Cardiac muscle cell (in vitro differentiated cells and primary cell): ENCODE measurements around the gene ONECUT3. TPM values are rescaled to one million over a fixed set of nuclear protein-coding genes. Genes with fewer than 3 reads are reported as not detected.

Source experiments
- DNase-seq, 2 donors: peaks; one replicate each; pipeline versions ENCODE4 v3.0.0 to v3.0.0-alpha.2; 2010 to 2017; ENCODE audit warnings: low read depth in 1 of 2, low spot score in 1 of 2
- H3K27ac ChIP-seq: fragments of 200-600 bp; sonication (generic); 2 replicates; pipeline ENCODE4 v1.5.1; 2016
- H3K27me3 ChIP-seq: fragments of 200-600 bp; sonication (generic); 2 replicates; pipeline ENCODE4 v1.6.0; 2016; ENCODE audit warnings: control low read depth
- H3K36me3 ChIP-seq: fragments of 200-600 bp; sonication (generic); 2 replicates; pipeline ENCODE4 v1.5.1; 2016; ENCODE audit warnings: control low read depth
- H3K4me1 ChIP-seq: fragments of 200-600 bp; sonication (generic); 2 replicates; pipeline ENCODE4 v1.8.1; 2017; ENCODE audit warnings: low read depth, mild to moderate bottlenecking, mixed run types
- H3K4me3 ChIP-seq: fragments of 200-600 bp; sonication (generic); 2 replicates; pipeline ENCODE4 v1.5.1; 2016; ENCODE audit warnings: mild to moderate bottlenecking
- H3K9me3 ChIP-seq: fragments of 200-600 bp; sonication (generic); 2 replicates; pipeline ENCODE4 v1.5.1; 2017; ENCODE audit warnings: low read depth, mild to moderate bottlenecking, control low read depth
- polyA plus RNA-seq: library from polyadenylated mRNA; unstranded; fragments of >200 nt; fragmentation: Nextera tagmentation; extraction: Ambion mirVana; gene quantifications from 2 replicates; pipeline ENCODE4 v1.2.1, GENCODE V29; 2016
- total RNA-seq: library from RNA; depleted of rRNA; stranded (reverse); fragments of >200 nt; gene quantifications from 2 replicates; pipeline ENCODE4 v1.2.3, GENCODE V29; 2016
- TF ChIP-seq, protein P1 (sequence below): IDR thresholded peaks from 2 replicates; pipeline ENCODE4 v1.5.1; 2012; ENCODE audit warnings: low read depth, mild to moderate bottlenecking, low read length

The ONECUT3 gene
- total and polyA plus RNA-seq, 2 experiments from 2014 or later, result not detected

DNA sequence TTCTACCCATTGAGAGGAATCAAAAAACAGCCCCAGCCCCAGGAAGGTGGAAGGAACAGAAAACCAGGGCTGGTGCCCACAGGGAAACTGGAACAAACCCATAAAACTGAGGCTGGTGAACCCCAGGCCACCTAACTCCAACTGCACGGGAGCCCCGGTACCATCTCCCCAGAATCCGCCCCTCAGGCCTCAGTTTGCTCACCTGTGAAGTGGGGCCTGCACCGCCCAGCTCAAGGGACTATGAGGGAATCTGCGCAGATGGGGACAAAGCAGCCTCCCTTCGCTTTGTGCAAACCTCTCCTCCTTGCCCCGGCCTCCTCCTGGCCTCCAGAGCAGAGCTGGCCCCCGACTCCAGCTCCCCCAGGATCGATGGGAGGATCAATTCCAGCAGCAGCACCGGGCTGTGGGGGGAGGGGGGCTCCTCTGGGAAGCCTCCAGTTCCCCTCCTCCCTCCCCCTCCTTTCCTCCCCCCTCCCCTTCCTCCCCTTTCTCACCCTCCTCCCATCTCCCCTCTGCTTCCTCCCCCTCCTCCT, 9.1 kb upstream of the ONECUT3 start:
- Histone ChIP-seq H3K4me3 (no peak overlapping the region), H3K27me3 (peaks cover 92% of the 10 kb centered on the region), H3K9me3 (no peaks in the 10 kb centered on the region), H3K27ac (no peak overlapping the region), H3K4me1 (no peaks in the 10 kb centered on the region), H3K36me3 (no peaks in the 10 kb centered on the region)
- DNase-seq, result no peak
- TF ChIP-seq, protein P1, sequence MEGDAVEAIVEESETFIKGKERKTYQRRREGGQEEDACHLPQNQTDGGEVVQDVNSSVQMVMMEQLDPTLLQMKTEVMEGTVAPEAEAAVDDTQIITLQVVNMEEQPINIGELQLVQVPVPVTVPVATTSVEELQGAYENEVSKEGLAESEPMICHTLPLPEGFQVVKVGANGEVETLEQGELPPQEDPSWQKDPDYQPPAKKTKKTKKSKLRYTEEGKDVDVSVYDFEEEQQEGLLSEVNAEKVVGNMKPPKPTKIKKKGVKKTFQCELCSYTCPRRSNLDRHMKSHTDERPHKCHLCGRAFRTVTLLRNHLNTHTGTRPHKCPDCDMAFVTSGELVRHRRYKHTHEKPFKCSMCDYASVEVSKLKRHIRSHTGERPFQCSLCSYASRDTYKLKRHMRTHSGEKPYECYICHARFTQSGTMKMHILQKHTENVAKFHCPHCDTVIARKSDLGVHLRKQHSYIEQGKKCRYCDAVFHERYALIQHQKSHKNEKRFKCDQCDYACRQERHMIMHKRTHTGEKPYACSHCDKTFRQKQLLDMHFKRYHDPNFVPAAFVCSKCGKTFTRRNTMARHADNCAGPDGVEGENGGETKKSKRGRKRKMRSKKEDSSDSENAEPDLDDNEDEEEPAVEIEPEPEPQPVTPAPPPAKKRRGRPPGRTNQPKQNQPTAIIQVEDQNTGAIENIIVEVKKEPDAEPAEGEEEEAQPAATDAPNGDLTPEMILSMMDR, result no peak

DNA sequence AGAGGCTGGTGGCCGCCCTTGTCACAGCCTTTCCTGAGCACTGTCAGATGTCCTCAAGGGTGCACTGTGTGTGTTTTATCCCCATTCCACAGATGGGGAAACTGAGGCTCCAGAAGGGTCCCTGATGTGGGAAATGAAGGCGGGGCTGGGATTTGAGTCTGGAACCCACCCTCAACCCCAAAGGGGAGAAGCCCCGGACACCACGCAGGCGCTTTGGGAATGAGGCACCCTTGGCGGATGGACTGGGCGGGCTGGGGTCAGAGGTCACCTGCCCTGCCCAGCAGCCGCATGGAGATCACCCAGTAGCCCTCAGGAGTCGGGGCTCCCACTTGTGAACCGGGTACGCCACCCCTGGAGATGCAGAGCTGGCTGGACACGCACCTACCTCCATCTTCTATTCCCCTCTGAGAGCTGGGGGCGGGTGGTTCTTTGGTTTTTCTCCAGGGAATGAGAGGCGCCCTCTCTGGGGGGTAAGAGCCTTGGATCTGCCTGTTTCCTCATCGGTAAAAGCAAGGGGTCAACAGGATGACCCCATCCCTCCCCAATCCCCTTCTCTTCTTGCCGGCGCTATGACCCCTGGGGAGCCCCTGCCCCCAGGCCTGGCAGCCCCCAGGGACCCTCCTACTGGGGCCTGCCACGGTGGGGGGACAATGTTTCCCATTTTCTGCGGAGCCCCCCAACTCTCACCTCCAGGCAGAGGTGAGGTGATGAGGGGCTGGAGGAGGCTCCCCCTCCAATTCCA, 8.3 kb upstream of the ONECUT3 start:
- DNase-seq, result no peak
- TF ChIP-seq, protein P1, result no peak
- no peaks in the 10 kb centered on the region for H3K4me1 ChIP-seq
- H3K27ac ChIP-seq, result no peak overlapping the region
- H3K36me3 ChIP-seq, result no peaks in the 10 kb centered on the region
- no peaks in the 10 kb centered on the region for H3K9me3 ChIP-seq
- peaks cover 92% of the 10 kb centered on the region for H3K27me3 ChIP-seq
- H3K4me3 ChIP-seq, result no peak overlapping the region

DNA sequence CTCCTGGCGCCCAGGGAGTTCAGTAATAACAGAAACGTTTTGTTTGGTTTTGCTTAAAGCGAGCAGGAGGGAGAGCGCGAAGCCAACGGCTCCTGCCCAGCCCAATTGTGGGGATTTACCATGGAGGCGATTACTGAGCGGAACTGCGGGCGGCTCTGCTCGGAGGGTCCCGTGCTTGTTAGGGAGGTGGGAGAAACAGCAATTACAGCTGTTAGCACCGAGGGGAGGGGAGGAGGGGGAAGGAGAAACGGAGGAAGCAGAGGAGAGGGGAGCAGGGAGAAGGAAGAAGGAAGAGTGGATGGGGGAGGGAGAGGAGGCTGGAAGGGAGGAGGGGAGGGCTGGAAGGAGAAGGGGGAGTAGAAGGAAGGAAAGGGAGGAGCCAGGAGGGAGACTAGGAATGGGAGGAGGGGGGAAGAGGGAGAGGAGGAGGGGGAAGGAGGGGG, 7.7 kb upstream of the ONECUT3 start:
- DNase-seq, result peak in 1 of 2 donors; percentile 33
- H3K4me1 ChIP-seq, result no peaks in the 10 kb centered on the region
- H3K9me3 ChIP-seq, result no peaks in the 10 kb centered on the region
- H3K27me3 ChIP-seq, result peaks cover 92% of the 10 kb centered on the region
- no peaks in the 10 kb centered on the region for H3K36me3 ChIP-seq
- no peak overlapping the region for H3K4me3 ChIP-seq
- H3K27ac ChIP-seq, result no peak overlapping the region
- TF ChIP-seq, protein P1, result no peak

DNA sequence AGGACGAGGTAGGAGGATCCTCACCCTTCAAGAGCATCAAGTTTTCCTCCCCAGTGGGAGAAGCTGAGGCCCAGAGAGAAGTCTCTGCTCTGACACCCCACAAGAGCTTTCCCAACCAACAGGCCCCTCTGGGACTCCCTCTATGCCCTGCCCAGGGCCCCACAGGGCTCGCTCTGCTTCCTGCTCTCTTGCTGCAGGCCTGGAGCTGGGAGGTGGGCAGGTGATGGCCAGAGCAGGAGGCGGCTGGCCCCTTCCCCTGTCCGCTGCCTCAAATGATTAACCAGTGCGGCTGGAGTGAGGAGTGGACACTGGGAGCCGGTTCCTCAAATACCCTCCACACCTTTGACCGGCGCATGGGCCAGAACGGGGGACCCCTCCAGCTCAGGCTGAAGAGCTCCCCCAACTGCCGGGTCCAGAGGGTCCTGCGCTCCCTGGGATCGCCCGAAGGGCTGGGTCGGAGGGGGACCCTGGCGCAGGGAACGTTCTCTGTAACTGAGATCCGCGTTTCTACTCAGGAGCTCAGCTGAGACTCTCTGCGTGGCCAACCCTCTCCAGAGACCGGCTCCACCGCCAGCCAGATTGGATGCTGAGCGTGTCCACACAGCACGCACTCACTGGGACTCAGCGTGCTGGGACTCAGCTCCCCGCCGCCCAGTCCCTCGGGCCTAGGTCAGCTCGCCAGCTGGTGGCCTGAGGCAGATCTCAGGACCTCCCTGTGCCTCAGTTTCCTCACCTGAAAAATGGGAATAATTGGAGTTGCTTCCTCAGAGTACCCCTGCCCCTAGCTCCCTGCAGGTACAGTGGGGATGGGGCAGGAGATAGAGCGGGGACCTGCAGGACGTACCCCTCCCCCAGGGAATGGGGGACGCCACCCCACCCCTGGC, 6.7 kb upstream of the ONECUT3 start:
- Histone ChIP-seq H3K4me3 (no peak overlapping the region), H3K27me3 (peaks cover 99% of the 10 kb centered on the region), H3K36me3 (no peaks in the 10 kb centered on the region), H3K9me3 (no peaks in the 10 kb centered on the region), H3K4me1 (no peaks in the 10 kb centered on the region), H3K27ac (no peak overlapping the region)
- DNase-seq, result peak in 1 of 2 donors; percentile 49
- TF ChIP-seq, protein P1, result no peak

DNA sequence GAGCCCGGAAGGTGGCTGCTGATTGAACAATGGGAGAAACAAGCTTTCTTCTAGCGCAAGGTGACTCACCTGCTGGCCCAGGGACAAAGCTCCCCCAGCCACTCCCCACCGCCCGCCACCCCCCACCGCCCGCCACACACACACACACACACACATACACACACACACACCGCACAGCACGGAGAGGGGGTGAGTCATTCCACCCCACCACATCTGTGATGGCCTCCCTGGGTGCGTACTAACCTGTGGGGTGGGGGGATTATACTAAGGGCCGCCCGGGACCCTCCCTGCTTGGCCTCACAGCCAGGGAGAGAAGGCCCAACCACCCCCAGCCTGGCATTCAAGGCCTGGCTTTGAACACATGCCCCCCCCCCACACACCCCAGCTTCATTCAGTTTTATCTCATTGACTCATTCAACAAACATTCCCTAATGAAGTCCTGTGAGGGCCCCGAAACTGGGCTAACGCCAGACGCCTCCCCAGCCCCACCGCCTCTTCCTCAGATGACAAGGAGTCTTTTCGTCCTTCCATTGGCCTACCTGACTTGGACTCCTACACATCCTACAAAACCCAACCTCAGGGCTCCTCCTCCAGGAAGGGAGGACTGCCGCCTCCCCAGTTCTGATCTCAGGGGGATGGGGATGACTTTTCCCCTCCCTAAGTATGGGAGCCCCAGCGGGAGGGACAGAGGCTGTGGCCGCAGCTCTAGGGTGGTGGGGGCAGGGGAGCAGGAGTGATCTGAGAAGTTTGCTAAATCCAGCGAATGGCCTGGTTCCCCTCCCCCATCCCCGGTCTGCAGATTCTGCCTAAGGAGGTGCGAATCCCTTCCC, 5.8 kb upstream of the ONECUT3 start:
- peak in 1 of 2 donors; percentile 89 for DNase-seq
- peaks cover 99% of the 10 kb centered on the region for H3K27me3 ChIP-seq
- H3K4me3 ChIP-seq, result no peak overlapping the region
- TF ChIP-seq, protein P1, result no peak
- no peaks in the 10 kb centered on the region for H3K36me3 ChIP-seq
- H3K9me3 ChIP-seq, result no peaks in the 10 kb centered on the region
- no peaks in the 10 kb centered on the region for H3K4me1 ChIP-seq
- H3K27ac ChIP-seq, result no peak overlapping the region
